GM23248 (cell line): Measurements from ENCODE around the gene LMX1B.

Source experiments
- EZH2 ChIP-seq: fragments of 200-600 bp; sonication (generic); IDR thresholded peaks from 2 replicates; pipeline ENCODE4 v1.6.1; 2018; ENCODE audit warnings: antibody characterized with exemption, mild to moderate bottlenecking; ENCODE audit not compliant: insufficient read depth, poor library complexity, severe bottlenecking
- EZH2phosphoT487 ChIP-seq: fragments of 200-600 bp; sonication (generic); IDR thresholded peaks from 2 replicates; pipeline ENCODE4 v1.6.1; 2018; ENCODE audit warnings: antibody characterized with exemption, moderate library complexity, mild to moderate bottlenecking, low read depth; ENCODE audit not compliant: insufficient read depth

GRCh38 chr9:126697330-126697729, 83.6 kb downstream of the LMX1B start:
- TF ChIP-seq EZH2: no peak
- no peak for TF ChIP-seq EZH2phosphoT487
